ENCODE data around the gene PANX2. TPM values are rescaled to one million over a fixed set of nuclear protein-coding genes. Genes with fewer than 3 reads are reported as not detected.

PANX2 gene
- total RNA-seq, 1 donor from 2014 or later: not detected

GRCh38 chr22:50138041-50138440 is 32.5 kb upstream of the PANX2 start:
- no peak overlapping the region for H3K9ac ChIP-seq (ENCODE audit: low read depth in 1 of 3, low read length in 3 of 3)
- H3K27me3 ChIP-seq (ENCODE audit: control insufficient read depth in 3 of 3, insufficient read depth in 3 of 3, low read length in 3 of 3): peaks cover 7 to 21% (median 17%) of the 10 kb centered on the region in 3 donors
- no peak overlapping the region for H3K27ac ChIP-seq (ENCODE audit: low read depth, low read length)
- H3K36me3 ChIP-seq (ENCODE audit: control insufficient read depth in 3 of 3, insufficient read depth in 3 of 3, low read length in 3 of 3): no peaks in the 10 kb centered on the region
- H3K4me1 ChIP-seq (ENCODE audit: control insufficient read depth in 3 of 3, insufficient read depth in 3 of 3, low read length in 3 of 3): no peaks in the 10 kb centered on the region
- no peaks in the 10 kb centered on the region for H3K9me3 ChIP-seq (ENCODE audit: control insufficient read depth in 3 of 3, low read length in 3 of 3)
- no peak overlapping the region for H3K4me3 ChIP-seq (ENCODE audit: low read length in 3 of 3)

GRCh38 chr22:50138988-50139387 is 31.5 kb upstream of the PANX2 start:
- H3K4me1 ChIP-seq (ENCODE audit: control insufficient read depth in 3 of 3, insufficient read depth in 3 of 3, low read length in 3 of 3): no peaks in the 10 kb centered on the region
- H3K36me3 ChIP-seq (ENCODE audit: control insufficient read depth in 3 of 3, insufficient read depth in 3 of 3, low read length in 3 of 3): no peaks in the 10 kb centered on the region
- no peak overlapping the region for H3K27ac ChIP-seq (ENCODE audit: low read depth, low read length)
- no peak overlapping the region for H3K4me3 ChIP-seq (ENCODE audit: low read length in 3 of 3)
- no peaks in the 10 kb centered on the region for H3K9me3 ChIP-seq (ENCODE audit: control insufficient read depth in 3 of 3, low read length in 3 of 3)
- peaks cover 17 to 31% (median 22%) of the 10 kb centered on the region in 3 donors for H3K27me3 ChIP-seq (ENCODE audit: control insufficient read depth in 3 of 3, insufficient read depth in 3 of 3, low read length in 3 of 3)
- H3K9ac ChIP-seq (ENCODE audit: low read depth in 1 of 3, low read length in 3 of 3): no peak overlapping the region

- Histone ChIP-seq H3K9me3 (ENCODE audit: control insufficient read depth in 3 of 3, low read length in 3 of 3) (no peaks in the 10 kb centered on the region), H3K4me3 (ENCODE audit: low read length in 3 of 3) (no peak overlapping the region), H3K4me1 (ENCODE audit: control insufficient read depth in 3 of 3, insufficient read depth in 3 of 3, low read length in 3 of 3) (no peaks in the 10 kb centered on the region), H3K9ac (ENCODE audit: low read depth in 1 of 3, low read length in 3 of 3) (no peak overlapping the region), H3K27me3 (ENCODE audit: control insufficient read depth in 3 of 3, insufficient read depth in 3 of 3, low read length in 3 of 3) (peaks cover 18 to 32% (median 25%) of the 10 kb centered on the region in 3 donors), H3K27ac (ENCODE audit: low read depth, low read length) (no peak overlapping the region), H3K36me3 (ENCODE audit: control insufficient read depth in 3 of 3, insufficient read depth in 3 of 3, low read length in 3 of 3) (no peaks in the 10 kb centered on the region)
Measured at GRCh38 chr22:50139843-50140415, 30.6 kb upstream of the PANX2 start.

- H3K4me1 ChIP-seq (ENCODE audit: control insufficient read depth in 3 of 3, insufficient read depth in 3 of 3, low read length in 3 of 3): no peaks in the 10 kb centered on the region
- peaks cover 20 to 32% (median 27%) of the 10 kb centered on the region in 3 donors for H3K27me3 ChIP-seq (ENCODE audit: control insufficient read depth in 3 of 3, insufficient read depth in 3 of 3, low read length in 3 of 3)
- H3K4me3 ChIP-seq (ENCODE audit: low read length in 3 of 3): no peak overlapping the region
- no peak overlapping the region for H3K9ac ChIP-seq (ENCODE audit: low read depth in 1 of 3, low read length in 3 of 3)
- no peak overlapping the region for H3K27ac ChIP-seq (ENCODE audit: low read depth, low read length)
- no peaks in the 10 kb centered on the region for H3K9me3 ChIP-seq (ENCODE audit: control insufficient read depth in 3 of 3, low read length in 3 of 3)
- H3K36me3 ChIP-seq (ENCODE audit: control insufficient read depth in 3 of 3, insufficient read depth in 3 of 3, low read length in 3 of 3): no peaks in the 10 kb centered on the region
Measured at GRCh38 chr22:50140615-50141014, 29.9 kb upstream of the PANX2 start.

- H3K4me1 ChIP-seq (ENCODE audit: control insufficient read depth in 3 of 3, insufficient read depth in 3 of 3, low read length in 3 of 3): no peaks in the 10 kb centered on the region
- H3K4me3 ChIP-seq (ENCODE audit: low read length in 3 of 3): no peak overlapping the region
- peaks cover 23 to 41% (median 35%) of the 10 kb centered on the region in 3 donors for H3K27me3 ChIP-seq (ENCODE audit: control insufficient read depth in 3 of 3, insufficient read depth in 3 of 3, low read length in 3 of 3)
- no peak overlapping the region for H3K27ac ChIP-seq (ENCODE audit: low read depth, low read length)
- no peak overlapping the region for H3K9ac ChIP-seq (ENCODE audit: low read depth in 1 of 3, low read length in 3 of 3)
- no peaks in the 10 kb centered on the region for H3K9me3 ChIP-seq (ENCODE audit: control insufficient read depth in 3 of 3, low read length in 3 of 3)
- H3K36me3 ChIP-seq (ENCODE audit: control insufficient read depth in 3 of 3, insufficient read depth in 3 of 3, low read length in 3 of 3): no peaks in the 10 kb centered on the region
Measured at GRCh38 chr22:50141462-50141861, 29.1 kb upstream of the PANX2 start.

- Histone ChIP-seq H3K27me3 (ENCODE audit: control insufficient read depth in 3 of 3, insufficient read depth in 3 of 3, low read length in 3 of 3) (peaks cover 23 to 42% (median 38%) of the 10 kb centered on the region in 3 donors), H3K9ac (ENCODE audit: low read depth in 1 of 3, low read length in 3 of 3) (no peak overlapping the region), H3K4me3 (ENCODE audit: low read length in 3 of 3) (no peak overlapping the region), H3K27ac (ENCODE audit: low read depth, low read length) (no peak overlapping the region), H3K9me3 (ENCODE audit: control insufficient read depth in 3 of 3, low read length in 3 of 3) (no peaks in the 10 kb centered on the region), H3K36me3 (ENCODE audit: control insufficient read depth in 3 of 3, insufficient read depth in 3 of 3, low read length in 3 of 3) (no peaks in the 10 kb centered on the region), H3K4me1 (ENCODE audit: control insufficient read depth in 3 of 3, insufficient read depth in 3 of 3, low read length in 3 of 3) (no peaks in the 10 kb centered on the region)
Measured at GRCh38 chr22:50141891-50142363, 28.6 kb upstream of the PANX2 start.

- H3K4me3 ChIP-seq (ENCODE audit: low read length in 3 of 3): no peak overlapping the region
- H3K27ac ChIP-seq (ENCODE audit: low read depth, low read length): no peak overlapping the region
- H3K9me3 ChIP-seq (ENCODE audit: control insufficient read depth in 3 of 3, low read length in 3 of 3): no peaks in the 10 kb centered on the region
- no peaks in the 10 kb centered on the region for H3K4me1 ChIP-seq (ENCODE audit: control insufficient read depth in 3 of 3, insufficient read depth in 3 of 3, low read length in 3 of 3)
- H3K9ac ChIP-seq (ENCODE audit: low read depth in 1 of 3, low read length in 3 of 3): no peak overlapping the region
- peaks cover 23 to 42% (median 39%) of the 10 kb centered on the region in 3 donors for H3K27me3 ChIP-seq (ENCODE audit: control insufficient read depth in 3 of 3, insufficient read depth in 3 of 3, low read length in 3 of 3)
- no peaks in the 10 kb centered on the region for H3K36me3 ChIP-seq (ENCODE audit: control insufficient read depth in 3 of 3, insufficient read depth in 3 of 3, low read length in 3 of 3)
Measured at GRCh38 chr22:50143096-50143495, 27.4 kb upstream of the PANX2 start.

- no peak overlapping the region for H3K27ac ChIP-seq (ENCODE audit: low read depth, low read length)
- no peaks in the 10 kb centered on the region for H3K36me3 ChIP-seq (ENCODE audit: control insufficient read depth in 3 of 3, insufficient read depth in 3 of 3, low read length in 3 of 3)
- no peaks in the 10 kb centered on the region for H3K4me1 ChIP-seq (ENCODE audit: control insufficient read depth in 3 of 3, insufficient read depth in 3 of 3, low read length in 3 of 3)
- peaks cover 23 to 42% (median 39%) of the 10 kb centered on the region in 3 donors for H3K27me3 ChIP-seq (ENCODE audit: control insufficient read depth in 3 of 3, insufficient read depth in 3 of 3, low read length in 3 of 3)
- H3K9ac ChIP-seq (ENCODE audit: low read depth in 1 of 3, low read length in 3 of 3): no peak overlapping the region
- no peak overlapping the region for H3K4me3 ChIP-seq (ENCODE audit: low read length in 3 of 3)
- H3K9me3 ChIP-seq (ENCODE audit: control insufficient read depth in 3 of 3, low read length in 3 of 3): no peaks in the 10 kb centered on the region
Measured at GRCh38 chr22:50144005-50144614, 26.4 kb upstream of the PANX2 start.

- Histone ChIP-seq H3K27ac (ENCODE audit: low read depth, low read length) (no peak overlapping the region), H3K27me3 (ENCODE audit: control insufficient read depth in 3 of 3, insufficient read depth in 3 of 3, low read length in 3 of 3) (peaks cover 28 to 46% (median 44%) of the 10 kb centered on the region in 3 donors), H3K4me1 (ENCODE audit: control insufficient read depth in 3 of 3, insufficient read depth in 3 of 3, low read length in 3 of 3) (no peaks in the 10 kb centered on the region)
Measured at GRCh38 chr22:50145721-50146438, 24.7 kb upstream of the PANX2 start.

More at GRCh38 chr22:50145721-50146438, 24.7 kb upstream of the PANX2 start:
- Histone ChIP-seq H3K36me3 (ENCODE audit: control insufficient read depth in 3 of 3, insufficient read depth in 3 of 3, low read length in 3 of 3) (no peaks in the 10 kb centered on the region), H3K4me3 (ENCODE audit: low read length in 3 of 3) (no peak overlapping the region), H3K9ac (ENCODE audit: low read depth in 1 of 3, low read length in 3 of 3) (no peak overlapping the region), H3K9me3 (ENCODE audit: control insufficient read depth in 3 of 3, low read length in 3 of 3) (no peaks in the 10 kb centered on the region)

Measured in skeletal muscle tissue (tissue), 4 donors.